A204.1 (cell line): ENCODE results near the gene GATC.

Experiments used
- FAIRE-seq: peaks from 2 replicates; lab custom pipeline; 2012; peaks lifted over from hg19 to GRCh38; lab: Jason Lieb, UNC

The GATC gene

GRCh38 chr12:120497524-120498150 is 51.4 kb downstream of the GATC start:
- FAIRE-seq = no peak

DNA sequence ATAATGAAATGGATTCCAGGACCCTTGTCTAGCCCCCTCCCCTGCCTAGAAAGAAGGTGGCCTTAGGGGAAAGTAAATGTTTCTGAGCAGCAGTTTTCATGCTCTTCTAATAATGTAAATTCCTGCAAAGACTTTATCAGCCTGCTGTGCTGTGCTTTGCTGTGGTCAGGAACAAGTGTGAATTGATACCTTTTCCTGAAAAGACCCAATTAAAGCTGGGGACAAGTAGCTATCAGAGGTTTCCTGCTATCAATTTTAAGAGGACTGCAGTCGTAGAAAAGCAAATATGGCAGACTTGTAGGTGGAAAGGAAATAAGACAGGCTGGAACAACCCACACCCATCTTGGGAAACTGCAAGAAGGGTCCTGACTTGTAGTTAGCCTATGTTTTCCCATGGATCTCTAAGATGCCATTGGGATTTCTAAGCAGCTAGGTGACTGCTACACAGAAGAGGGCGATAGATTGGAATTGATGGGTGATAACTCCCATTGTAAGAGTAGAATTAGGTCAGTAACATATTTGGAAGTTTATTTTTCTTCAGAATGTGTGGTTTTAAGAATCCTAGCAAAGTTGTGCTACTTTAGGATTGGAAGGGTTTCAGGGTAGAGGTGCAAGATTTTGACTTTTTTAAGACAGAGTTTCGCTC is 52.7 kb downstream of the GATC start:
- no peak for FAIRE-seq

- no peak for FAIRE-seq
Observed at GRCh38 chr12:120500581-120500980, 54.3 kb downstream of the GATC start.

DNA sequence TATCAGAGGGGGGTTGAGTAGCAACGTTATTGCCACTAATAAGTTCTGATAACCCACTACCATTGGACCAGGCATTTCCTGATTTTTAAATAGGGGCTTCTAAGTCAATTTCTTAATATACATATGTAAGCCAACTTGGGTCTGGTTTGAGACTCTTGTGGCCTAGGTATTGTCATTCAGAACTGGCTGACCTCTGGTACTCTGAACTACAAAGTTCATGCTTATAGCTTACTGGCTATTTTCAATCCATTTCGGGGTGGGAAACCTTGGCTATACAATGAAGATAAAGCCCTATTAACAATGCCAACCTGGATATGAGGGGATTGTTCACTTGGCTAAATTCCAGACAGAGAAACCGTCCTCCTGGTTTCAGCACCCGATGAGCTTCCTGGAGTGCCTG is 58.3 kb downstream of the GATC start:
- no peak for FAIRE-seq

GRCh38 chr12:120508537-120508936 is 62.3 kb downstream of the GATC start:
- FAIRE-seq = no peak
